Measurements from ENCODE around the gene MEGF10.

The MEGF10 gene

GRCh38 chr5:127417528-127417927 is 126.9 kb downstream of the MEGF10 start:
- TF ChIP-seq CTCF (conservative IDR thresholded peaks at IDR 0.05; ENCODE audit: low read depth): no peak
- CTCF ChIA-PET: no interaction called here
- POLR2A ChIA-PET (ENCODE audit: low non-redundant PET): no interaction called here
- no peak for DNase-seq (ENCODE audit: low spot score)
- no peak overlapping the region for H3K27ac ChIP-seq

- ChIA-PET POLR2A (ENCODE audit: low non-redundant PET) (no interaction called here), CTCF (interaction anchor here (0.7 kb wide), 2 partner anchors 19 to 114 kb away, joined by 3 to 6 read pairs; no protein-coding TSS in a partner anchor)
- no peak overlapping the region for H3K27ac ChIP-seq
- TF ChIP-seq CTCF (conservative IDR thresholded peaks at IDR 0.05; ENCODE audit: low read depth): no peak
- DNase-seq (ENCODE audit: low spot score): no peak
These were observed 127.8 kb downstream of the MEGF10 start for GRCh38 chr5:127418367-127418766.

GRCh38 chr5:127418974-127419682 is 128.5 kb downstream of the MEGF10 start:
- TF ChIP-seq CTCF (conservative IDR thresholded peaks at IDR 0.05; ENCODE audit: low read depth): no peak
- ChIA-PET CTCF (interaction anchor here (0.7 kb wide), 1 partner anchor 19 kb away, joined by 6 read pairs; no protein-coding TSS in a partner anchor), POLR2A (ENCODE audit: low non-redundant PET) (no interaction called here)
- DNase-seq (ENCODE audit: low spot score): no peak
- no peak overlapping the region for H3K27ac ChIP-seq

DNA sequence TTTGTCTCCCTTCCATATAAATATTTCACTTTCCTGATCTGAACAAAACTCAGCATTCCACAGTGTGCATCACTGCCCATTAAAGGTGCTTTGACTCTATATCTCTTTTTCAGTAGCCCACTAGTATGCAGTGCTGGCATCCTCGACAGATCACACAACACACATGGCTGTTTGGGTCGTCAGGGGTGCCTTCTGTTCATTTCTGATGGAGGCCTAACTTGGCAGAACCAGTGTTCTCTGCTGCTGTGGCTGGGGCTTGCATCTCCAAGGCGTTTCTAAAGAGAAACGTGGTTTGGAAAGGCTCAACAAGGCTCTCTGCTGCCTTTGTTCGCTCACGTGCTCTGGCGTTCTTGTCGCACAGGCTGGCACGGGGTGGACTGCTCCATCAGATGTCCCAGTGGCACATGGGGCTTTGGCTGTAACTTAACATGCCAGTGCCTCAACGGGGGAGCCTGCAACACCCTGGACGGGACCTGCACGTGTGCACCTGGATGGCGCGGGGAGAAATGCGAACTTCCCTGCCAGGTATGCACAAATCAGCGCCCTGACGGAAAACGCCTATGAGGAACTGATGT is 129.2 kb downstream of the MEGF10 start:
- TF ChIP-seq CTCF (conservative IDR thresholded peaks at IDR 0.05; ENCODE audit: low read depth): no peak
- ChIA-PET POLR2A (ENCODE audit: low non-redundant PET) (no interaction called here), CTCF (no interaction called here)

GRCh38 chr5:127420758-127421157 is 130.2 kb downstream of the MEGF10 start:
- ChIA-PET CTCF (interaction anchor here (0.6 kb wide), 1 partner anchor 62 kb away, joined by 8 read pairs; no protein-coding TSS in a partner anchor), POLR2A (ENCODE audit: low non-redundant PET) (interaction anchor here (0.6 kb wide), 1 partner anchor 902 kb away, joined by 3 read pairs; no protein-coding TSS in a partner anchor)
- H3K27ac ChIP-seq: no peak overlapping the region
- no peak for DNase-seq (ENCODE audit: low spot score)
- no peak for TF ChIP-seq CTCF (conservative IDR thresholded peaks at IDR 0.05; ENCODE audit: low read depth)

More for the DNA sequence above, 129.2 kb downstream of the MEGF10 start:
- DNase-seq (ENCODE audit: low spot score): no peak
- no peak overlapping the region for H3K27ac ChIP-seq

- TF ChIP-seq CTCF (conservative IDR thresholded peaks at IDR 0.05; ENCODE audit: low read depth): no peak
- DNase-seq (ENCODE audit: low spot score): no peak
- CTCF ChIA-PET: interaction anchor here (0.6 kb wide), 1 partner anchor 1896 kb away, joined by 7 read pairs; no protein-coding TSS in a partner anchor
- H3K27ac ChIP-seq: no peak overlapping the region
- POLR2A ChIA-PET (ENCODE audit: low non-redundant PET): interaction anchor here (0.6 kb wide), 1 partner anchor 903 kb away, joined by 3 read pairs; no protein-coding TSS in a partner anchor
These were observed 130.9 kb downstream of the MEGF10 start for GRCh38 chr5:127421471-127421870.
